KOPT-K1 (cell line): ENCODE measurements around the gene HOATZ.

Experiments
- H3K27ac ChIP-seq: fragments of 200-600 bp; sonication (generic); 2 replicates; pipeline ENCODE4 v1.5.1; 2016; ENCODE audit warnings: antibody characterized with exemption, mild to moderate bottlenecking, low read depth, low read length; ENCODE audit not compliant: poor library complexity, severe bottlenecking
- H3K36me3 ChIP-seq: fragments of 200-600 bp; sonication (generic); 2 replicates; pipeline ENCODE4 v1.5.1; 2017; ENCODE audit warnings: antibody characterized with exemption, mild to moderate bottlenecking, low read length, moderate library complexity; ENCODE audit not compliant: insufficient read depth
- H3K9me3 ChIP-seq: fragments of 200-600 bp; sonication (generic); 2 replicates; pipeline ENCODE4 v1.5.1; 2017; ENCODE audit warnings: antibody characterized with exemption, low read length, mild to moderate bottlenecking; ENCODE audit not compliant: insufficient read depth, poor library complexity, severe bottlenecking

The HOATZ gene

DNA sequence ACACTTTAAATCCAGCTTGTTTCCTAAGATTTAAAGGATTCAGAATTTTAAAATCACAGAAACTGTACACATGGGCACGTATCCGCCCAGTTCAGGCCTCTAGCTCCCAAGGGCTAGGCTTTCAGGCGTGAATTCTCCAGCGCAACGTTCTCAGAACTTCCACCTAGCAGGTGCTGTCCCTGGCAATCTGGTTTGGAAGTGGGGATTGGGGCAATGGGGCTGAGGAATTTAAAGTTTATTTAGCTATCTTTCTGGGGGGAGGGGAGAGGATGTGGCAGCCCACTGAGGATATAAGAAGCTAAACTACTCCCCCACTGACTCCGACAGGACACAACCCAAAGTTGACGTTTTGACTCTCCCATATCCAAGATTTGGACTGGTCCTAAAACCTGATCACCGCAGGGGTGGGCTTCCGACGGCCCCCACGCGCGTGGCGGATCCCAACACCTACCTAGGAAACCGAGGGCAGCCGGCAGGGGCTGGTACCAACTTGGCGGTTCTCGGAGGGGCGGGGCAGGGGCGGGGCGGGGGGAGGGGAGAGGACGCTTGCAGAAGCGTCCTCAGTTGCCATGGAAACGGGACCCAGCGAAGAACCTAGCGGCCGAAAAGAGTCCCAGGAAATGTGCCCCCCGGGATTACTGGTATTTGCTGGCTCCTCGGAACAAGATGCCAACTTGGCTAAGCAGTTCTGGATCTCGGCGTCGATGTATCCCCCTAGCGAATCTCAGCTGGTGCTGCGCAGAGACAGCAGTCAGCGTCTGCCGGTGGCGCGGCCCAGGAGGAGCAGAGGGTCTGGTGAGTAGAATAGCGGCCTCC is at the start of gene HOATZ:
TSS of gene HOATZ (plus strand) at position 563 of the 816 bp plus-strand sequence. CDS start at position 570, 7 bp downstream.
- Histone ChIP-seq H3K27ac (no peak within 1 kb of the TSS), H3K36me3 (no peaks in the 10 kb centered on the region), H3K9me3 (peaks cover 9% of the 10 kb centered on the region)

DNA sequence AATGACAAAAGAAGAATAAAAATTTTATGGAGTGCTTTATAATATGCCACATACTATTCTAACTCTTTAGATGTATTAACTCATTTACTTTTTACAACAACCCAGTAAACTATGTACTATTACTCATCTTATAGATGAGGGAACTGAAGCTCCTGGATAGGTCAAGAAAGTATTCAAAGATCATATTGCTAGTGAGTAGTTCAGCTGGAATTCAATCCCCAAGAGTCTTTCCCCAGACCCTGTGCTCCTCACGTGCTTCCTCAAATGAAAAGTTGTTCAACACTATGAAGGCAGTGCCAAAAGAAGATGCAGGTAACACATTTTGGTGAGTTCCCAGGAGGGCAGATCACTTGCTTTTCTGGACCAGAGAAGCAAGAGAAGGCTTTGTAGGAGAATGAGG is 49.2 kb upstream of the HOATZ start:
- Histone ChIP-seq H3K36me3 (no peaks in the 10 kb centered on the region), H3K27ac (no peak overlapping the region), H3K9me3 (no peaks in the 10 kb centered on the region)

DNA sequence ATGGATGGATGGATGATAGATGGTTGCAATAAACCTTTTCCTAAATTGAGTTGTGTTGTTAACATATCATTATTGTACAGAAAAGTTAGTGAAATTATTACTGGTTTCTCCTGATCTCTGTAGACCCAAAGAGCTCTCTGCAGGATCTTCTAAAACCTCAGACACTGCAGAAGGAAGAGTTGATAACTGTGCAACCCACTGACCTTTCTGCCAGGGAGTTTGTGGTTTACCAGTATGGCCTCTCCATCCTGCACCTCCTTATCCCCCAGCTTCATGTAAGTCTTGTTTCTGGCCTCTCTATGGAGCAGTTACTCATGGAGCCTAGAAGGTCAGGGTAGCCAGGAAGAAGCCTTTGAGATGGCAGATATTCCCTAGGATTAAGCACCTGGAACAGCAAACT is 48.0 kb upstream of the HOATZ start:
- Histone ChIP-seq H3K36me3 (no peaks in the 10 kb centered on the region), H3K9me3 (no peaks in the 10 kb centered on the region)

DNA sequence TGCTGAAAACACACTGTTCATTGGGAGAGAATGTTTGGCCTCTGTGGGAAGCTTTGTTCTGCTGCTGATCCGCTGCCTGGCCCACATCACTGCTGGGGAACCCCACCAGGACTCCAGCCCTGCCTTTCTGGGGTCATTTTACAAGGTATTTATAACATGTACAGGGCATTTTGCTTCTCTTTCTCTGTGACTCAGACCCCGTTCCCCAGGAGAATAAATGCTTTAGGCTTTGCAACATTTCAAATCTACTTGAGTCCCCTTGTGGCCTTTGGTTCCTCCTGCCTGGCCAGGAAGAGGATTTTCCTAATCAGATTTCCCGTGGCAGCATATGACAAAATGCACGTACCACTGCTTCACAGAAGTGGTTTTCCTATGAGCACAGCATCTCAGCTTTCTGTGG is 45.4 kb upstream of the HOATZ start:
- no peaks in the 10 kb centered on the region for H3K36me3 ChIP-seq
- H3K27ac ChIP-seq = no peak overlapping the region
- H3K9me3 ChIP-seq = peaks cover 2% of the 10 kb centered on the region

More for the DNA sequence above, 48.0 kb upstream of the HOATZ start:
- no peak overlapping the region for H3K27ac ChIP-seq

DNA sequence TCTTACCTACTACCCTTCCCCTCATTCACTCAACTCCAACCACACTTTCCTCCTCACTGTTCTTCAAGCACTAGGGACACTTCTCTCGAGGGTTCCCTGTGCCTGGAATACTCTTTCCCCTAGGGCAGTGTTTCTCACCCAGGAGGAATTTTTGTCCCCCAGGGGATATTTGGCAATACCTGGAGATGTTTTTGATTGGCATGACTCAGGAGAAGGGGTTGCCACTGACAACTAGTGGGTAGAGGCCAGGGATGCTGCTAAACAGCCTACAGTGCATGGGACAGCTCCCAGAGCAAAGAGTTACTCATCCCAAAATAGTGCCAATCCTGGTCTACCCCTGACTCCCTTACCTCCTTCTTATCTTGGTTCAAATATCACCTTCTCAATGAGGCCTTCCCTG is 42.4 kb upstream of the HOATZ start:
- Histone ChIP-seq H3K9me3 (peaks cover 12% of the 10 kb centered on the region), H3K27ac (no peak overlapping the region), H3K36me3 (no peaks in the 10 kb centered on the region)

DNA sequence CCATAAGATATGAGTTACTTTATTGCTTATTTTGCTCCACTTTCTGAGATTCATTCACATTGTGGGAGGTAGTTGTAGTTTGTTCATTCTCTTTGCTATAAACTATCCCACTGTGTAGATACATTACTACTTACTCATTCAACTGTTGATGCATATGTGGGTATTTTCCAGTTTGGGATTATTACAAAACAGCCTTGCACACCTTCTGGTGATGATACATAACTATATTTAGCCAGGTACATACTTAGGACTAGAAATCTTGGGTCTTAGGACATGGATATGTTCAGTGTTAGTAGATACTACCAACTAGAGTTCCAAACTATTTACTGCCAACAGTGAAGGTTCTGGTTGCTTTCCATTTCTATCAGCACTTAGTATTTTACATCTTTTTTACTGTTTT is 40.1 kb upstream of the HOATZ start:
- no peak overlapping the region for H3K27ac ChIP-seq
- no peaks in the 10 kb centered on the region for H3K36me3 ChIP-seq
- H3K9me3 ChIP-seq = peaks cover 12% of the 10 kb centered on the region

DNA sequence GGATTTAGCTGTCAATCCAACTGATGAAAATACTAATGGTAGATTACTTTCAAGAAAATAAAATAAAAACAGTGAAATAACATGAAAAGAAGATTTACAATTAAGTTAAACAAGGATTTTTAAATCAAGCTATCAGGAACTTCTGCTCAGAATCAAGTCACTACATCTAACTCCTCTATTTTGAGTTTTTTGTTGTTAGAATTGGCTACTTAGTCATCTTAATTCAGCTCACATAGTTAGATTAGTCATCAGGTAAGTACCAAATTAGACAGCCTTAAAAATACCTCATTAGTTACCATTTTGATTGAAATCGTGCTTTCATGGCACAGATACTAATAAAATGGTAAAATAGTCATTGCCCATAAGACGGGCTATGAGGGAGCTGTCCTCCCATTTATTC is 38.2 kb upstream of the HOATZ start:
- H3K9me3 ChIP-seq = peaks cover 12% of the 10 kb centered on the region

DNA sequence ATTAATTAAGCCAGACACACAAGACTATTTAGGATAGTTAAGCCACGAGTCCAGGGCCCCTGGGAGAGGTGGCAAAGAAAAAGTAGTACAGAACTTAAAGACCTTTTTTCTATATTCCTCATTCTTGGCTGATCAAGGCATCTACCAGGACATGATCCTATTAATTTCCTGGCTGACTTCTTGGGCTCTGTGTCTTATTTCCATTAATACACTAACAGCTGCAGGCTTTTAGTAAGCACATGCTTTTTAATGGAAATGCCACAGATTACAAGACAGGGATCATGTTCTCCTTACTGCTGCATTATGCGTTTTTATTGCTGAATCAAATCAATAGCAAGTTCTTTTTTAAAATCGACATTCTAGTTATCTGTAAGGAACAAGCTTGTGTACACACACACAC is 37.6 kb upstream of the HOATZ start:
- Histone ChIP-seq H3K9me3 (peaks cover 12% of the 10 kb centered on the region), H3K36me3 (no peaks in the 10 kb centered on the region), H3K27ac (no peak overlapping the region)

More for the DNA sequence above, 38.2 kb upstream of the HOATZ start:
- H3K27ac ChIP-seq = no peak overlapping the region
- no peaks in the 10 kb centered on the region for H3K36me3 ChIP-seq

DNA sequence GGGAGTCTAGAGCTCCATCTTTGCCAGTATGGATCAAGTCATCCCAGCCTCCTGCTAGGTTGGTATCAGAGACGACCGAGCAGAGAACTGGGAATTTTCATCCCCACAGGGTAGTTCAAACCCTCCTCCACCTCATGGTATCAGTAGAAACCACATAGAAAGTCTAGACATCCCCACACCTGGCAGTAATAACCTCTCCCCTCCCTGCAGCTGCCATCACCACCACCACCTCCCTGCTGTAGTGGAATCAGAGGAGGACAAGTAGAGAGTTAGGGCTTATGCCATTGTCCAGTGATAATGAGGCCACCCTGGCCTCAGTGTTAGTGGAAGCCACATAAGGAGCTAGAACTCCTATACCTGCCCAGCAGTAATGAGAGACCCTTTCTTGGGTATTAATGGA is 36.7 kb upstream of the HOATZ start:
- Histone ChIP-seq H3K27ac (no peak overlapping the region), H3K9me3 (peaks cover 15% of the 10 kb centered on the region), H3K36me3 (no peaks in the 10 kb centered on the region)

DNA sequence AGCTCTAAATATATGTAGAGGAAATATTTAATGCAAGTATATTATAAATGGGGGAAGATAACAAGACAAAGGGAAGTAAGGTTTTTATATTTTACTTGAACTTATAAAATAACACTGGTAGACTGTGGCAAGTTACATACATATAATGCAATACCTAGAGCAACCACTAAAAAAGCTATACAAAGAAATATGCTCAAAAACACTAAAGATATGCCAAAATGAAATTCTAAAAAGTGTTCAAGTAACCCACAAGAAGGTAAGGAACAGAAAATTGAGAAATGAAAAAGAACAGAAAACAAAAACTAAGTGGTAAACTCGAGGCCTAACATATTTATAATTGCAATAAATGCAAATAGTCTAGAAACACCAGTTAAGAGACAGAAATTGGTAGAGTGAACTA is 34.9 kb upstream of the HOATZ start:
- Histone ChIP-seq H3K27ac (no peak overlapping the region), H3K36me3 (no peaks in the 10 kb centered on the region), H3K9me3 (peaks cover 18% of the 10 kb centered on the region)

DNA sequence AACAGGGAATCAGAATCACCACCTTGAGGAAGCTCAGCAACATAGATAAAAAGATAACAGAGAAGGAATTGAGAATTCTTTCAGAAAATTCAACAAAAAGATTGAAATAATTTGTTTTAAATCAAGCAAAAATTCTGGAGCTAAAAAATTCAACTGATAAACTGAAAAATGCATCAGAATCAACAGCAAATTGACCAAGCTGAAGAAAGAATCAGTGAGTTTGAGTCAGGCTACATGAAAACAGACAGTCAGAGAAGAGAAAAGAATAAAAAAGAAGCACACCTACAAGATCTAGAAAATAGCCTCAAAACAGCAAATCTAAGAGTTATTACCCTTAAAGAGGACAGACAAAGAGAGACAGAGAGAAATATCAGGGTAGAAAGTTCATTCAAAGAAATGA is 31.1 kb upstream of the HOATZ start:
- Histone ChIP-seq H3K27ac (no peak overlapping the region), H3K9me3 (peaks cover 17% of the 10 kb centered on the region), H3K36me3 (no peaks in the 10 kb centered on the region)

DNA sequence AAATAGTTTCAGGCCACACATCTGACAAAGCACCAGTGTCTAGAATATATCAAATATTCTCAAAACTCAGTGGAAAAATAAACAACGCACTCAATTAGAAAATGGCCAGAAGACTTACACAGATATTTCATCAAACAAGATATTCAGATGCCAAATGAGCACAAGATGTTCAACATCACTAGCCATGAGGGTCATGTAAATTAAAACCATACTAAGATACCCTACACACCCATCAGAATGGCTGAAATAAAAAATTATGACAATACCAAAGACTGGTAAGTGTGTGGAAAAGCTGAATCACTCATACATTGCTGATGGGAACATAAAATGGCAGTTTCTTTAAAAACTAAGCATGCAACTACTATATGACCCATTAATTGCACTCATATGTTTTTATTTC is 24.1 kb upstream of the HOATZ start:
- Histone ChIP-seq H3K9me3 (peaks cover 4% of the 10 kb centered on the region), H3K27ac (no peak overlapping the region), H3K36me3 (no peaks in the 10 kb centered on the region)

DNA sequence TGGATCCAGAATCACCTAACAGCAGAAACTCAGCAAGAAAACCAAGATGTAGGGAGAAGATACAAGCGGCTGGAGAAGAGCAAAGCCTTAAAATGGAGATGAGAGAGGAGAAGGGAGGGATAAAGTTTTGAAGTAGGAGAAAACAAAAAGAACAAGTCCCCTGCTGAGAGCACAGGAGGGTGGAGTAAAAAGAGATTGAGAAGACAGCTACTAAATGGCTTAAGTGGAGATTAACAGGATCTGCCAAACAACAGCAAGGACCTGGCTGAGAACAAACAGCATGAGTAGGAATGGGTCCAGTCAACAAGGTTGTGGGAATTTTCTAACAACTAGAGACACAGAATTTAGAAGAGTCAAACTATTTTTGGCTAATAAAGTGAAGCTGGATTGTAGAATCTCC is 20.5 kb upstream of the HOATZ start:
- H3K9me3 ChIP-seq = no peaks in the 10 kb centered on the region
- no peak overlapping the region for H3K27ac ChIP-seq
- H3K36me3 ChIP-seq = no peaks in the 10 kb centered on the region

DNA sequence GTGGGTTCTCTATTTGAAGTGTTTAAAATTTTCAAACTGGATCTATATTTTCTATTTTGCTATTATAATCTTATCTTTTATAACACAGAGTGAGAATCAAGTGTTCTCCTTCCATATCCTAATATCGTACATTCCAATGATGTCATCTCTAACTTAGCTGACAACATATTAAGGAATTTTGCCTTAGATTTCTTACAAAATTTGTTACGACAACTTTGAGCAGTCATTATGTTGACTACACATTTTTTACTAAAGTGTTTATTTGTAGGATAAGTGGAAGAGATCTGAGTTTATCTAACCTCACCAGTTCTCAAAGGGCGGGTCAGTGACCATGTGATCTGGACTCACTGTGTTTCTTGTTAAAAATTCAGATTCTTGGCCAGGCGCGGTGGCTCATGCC is 15.1 kb upstream of the HOATZ start:
- Histone ChIP-seq H3K27ac (no peak overlapping the region), H3K9me3 (no peaks in the 10 kb centered on the region), H3K36me3 (no peaks in the 10 kb centered on the region)

DNA sequence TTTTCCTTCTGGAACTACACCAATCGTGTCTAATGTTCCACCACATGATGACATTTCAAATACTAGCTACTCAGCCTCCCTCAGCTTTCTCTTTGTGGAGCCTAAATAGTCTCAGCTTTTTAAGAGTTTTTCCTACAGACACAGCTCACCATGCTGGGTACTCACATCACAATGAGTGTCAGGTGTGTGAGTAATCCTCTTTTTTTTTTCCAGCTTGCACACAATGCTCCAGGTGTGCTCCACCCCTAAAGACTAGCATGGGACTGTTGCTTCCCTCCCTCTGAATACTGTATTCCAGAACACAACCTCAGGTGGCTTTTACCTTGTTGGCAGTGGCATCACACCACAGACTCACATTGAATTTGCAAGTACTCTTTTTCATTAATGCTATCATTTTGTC is 14.1 kb upstream of the HOATZ start:
- no peaks in the 10 kb centered on the region for H3K36me3 ChIP-seq
- no peaks in the 10 kb centered on the region for H3K9me3 ChIP-seq
- no peak overlapping the region for H3K27ac ChIP-seq

DNA sequence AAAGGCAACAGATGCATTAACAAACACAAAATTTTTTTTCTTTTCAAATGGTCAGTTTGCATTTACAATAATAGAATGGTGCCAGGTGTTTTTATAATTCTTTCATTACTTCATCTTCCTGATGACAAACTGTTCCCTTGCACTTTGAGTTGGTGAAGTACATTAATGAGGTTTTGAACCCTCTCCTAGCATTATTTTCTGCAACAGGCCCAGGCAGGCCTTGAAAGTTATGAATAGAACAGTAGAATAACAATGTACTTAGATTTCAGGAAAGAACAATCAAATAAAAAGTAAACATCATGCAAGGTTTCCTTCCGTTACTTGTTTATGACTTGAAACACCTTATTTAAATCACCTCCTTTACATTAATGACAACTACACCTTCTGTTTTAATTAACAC is 12.0 kb upstream of the HOATZ start:
- Histone ChIP-seq H3K9me3 (no peaks in the 10 kb centered on the region), H3K27ac (no peak overlapping the region), H3K36me3 (no peaks in the 10 kb centered on the region)
